Renal cortical epithelial cell (primary cell): Measurements from ENCODE around the gene AGAP1. TPM values are rescaled to one million over a fixed set of nuclear protein-coding genes. Genes with fewer than 3 reads are reported as not detected.

ENCODE experiments used
- DNase-seq: peaks from one replicate; pipeline ENCODE4 v3.0.0-alpha.2; 2011; ENCODE audit warnings: low read depth
- total RNA-seq: library from RNA; depleted of rRNA; stranded (reverse); fragments of >200 nt; gene quantifications from 2 replicates; pipeline ENCODE4 v1.2.3, GENCODE V29; 2014

Gene AGAP1
- total RNA-seq, 1 donor from 2014 or later, result 17.6 TPM

DNA sequence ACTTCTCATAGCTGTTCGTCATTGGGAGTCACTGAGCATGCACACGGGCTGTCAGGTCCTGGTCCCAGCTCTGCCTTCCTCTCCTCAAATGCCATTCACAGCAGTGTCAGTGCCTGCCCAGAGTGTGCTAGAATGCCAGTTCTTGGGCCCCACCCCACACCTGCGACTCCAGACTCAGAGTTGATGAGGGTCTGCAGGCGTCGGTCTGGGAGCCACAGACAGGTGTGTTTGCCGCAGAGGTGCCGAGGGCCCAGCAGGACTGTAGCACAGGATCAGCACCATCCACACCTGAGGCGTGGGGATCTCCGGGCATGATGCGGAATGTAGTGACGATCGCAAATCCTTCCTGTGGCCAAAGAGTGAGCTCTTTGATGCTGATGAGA is 56.5 kb downstream of the AGAP1 start:
- no peak for DNase-seq

DNA sequence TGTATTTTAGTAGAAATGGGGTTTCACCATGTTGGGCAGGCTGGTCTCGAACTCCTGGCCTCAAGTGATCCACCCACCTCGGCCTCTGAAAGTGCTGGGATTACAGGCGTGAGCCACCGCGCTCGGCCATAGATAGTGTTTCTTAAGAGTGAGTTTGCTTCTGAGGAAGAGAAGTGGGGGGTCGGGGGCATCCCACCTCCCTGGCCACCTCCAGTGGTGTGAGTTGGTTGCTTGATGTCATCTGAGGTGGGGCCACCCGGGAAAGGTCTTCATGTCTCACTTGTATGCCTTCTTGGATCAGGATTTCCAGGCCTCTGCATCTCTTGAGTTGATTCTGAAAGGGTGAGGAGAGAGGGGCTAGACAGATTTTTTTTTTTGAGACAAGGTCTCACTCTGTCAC is 57.1 kb downstream of the AGAP1 start:
- no peak for DNase-seq

DNA sequence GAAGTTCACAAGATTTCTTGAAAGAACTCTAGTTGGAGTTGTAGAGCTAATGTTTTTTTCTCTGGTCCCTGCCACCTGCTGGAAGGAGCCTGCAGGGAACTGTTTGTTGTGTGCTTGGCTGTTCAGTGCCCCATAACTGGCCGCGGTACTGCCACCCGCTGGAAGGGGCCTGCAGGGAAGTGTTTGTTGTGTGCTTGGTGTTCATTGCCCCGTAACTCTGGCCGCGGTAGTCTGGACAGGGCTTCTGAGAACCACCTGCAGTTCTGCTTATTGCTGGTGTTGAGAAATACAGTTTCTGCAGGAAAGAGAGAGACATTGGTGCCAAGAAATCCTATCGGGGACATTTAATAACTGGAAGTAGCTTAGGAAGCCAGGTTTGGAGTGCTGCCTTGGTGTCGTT is 58.1 kb downstream of the AGAP1 start:
- DNase-seq, result peak; percentile 85

GRCh38 chr2:235552671-235553070 is 58.8 kb downstream of the AGAP1 start:
- no peak for DNase-seq

GRCh38 chr2:235553291-235553690 is 59.4 kb downstream of the AGAP1 start:
- no peak for DNase-seq

DNA sequence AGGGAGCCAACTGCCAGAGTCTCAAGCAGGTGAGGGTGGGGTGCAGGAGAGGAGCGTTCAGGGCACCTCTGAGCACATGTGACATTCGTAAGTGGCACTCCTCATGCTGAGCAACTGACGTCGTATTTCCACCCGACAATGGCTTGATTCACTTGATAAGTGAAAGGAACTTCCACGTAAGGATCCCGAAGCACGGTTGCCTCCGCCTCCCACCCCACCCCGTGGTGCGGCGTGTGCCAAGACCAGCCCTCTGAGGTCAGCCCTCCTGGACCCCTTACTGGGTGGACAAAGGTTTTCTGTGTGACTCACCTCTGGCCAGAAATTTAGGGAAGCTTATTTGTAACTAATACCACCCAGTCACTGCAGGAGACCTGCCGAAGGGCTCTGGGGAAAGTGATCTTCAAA is 59.9 kb downstream of the AGAP1 start:
- peak; percentile 40 for DNase-seq

DNA sequence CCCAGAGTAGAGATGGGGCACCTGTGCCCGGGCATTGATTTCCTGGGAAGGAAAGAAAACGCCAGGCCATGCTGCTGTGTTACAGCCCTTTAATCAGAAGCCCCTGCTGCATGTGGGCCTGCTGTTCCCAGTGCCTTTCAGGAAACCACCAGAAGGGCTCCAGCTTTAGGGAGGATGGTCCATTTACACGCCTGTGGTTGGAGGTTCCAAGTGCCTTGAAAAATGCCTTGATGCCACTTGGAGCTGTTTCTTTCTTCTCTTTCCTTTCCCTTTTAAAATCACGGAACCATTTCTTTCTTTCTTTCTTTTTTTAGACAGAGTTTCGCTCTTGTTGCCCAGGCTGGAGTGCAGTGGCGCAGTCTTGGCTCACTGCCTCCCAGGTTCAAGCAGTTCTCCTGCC is 60.5 kb downstream of the AGAP1 start:
- DNase-seq, result no peak

DNA sequence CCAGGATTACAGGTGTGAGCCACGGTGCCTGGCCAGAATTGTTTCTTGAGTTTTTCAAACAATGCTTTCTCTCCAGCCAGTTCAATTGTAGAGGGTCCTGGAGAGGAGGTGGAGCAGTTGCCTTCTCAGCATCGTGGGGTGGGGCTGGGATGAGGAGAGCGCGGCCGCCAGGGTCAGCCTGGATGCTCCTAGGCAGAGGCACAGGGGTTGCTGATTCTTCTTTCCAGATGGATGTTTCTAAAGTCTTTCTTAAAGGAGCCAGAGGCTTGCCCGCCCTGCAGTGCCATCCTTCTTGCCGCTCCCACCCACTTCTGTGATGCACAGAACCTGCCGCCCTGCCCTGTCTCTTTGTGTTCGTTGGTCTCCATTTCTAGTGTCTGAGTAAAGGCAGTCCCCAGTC is 61.1 kb downstream of the AGAP1 start:
- DNase-seq, result no peak

DNA sequence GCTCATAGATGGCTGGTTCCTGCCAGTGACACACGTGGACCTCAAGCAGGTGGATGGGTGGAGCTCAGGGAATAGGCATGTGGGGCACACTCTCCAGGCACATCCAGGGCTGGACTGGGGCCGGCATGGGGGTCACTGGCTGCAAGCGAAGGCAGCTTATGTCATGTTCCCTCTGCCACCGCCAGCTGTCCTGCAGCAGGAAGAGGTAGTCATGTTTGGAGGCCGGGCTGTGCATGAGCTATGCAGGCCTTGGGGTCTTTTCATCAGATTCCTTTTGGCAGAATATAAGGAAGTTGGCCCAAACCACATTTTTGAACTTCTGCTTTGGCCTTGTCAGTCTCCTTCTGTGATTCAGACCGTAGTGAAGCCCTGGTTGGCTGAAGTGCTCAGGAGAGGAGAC is 61.5 kb downstream of the AGAP1 start:
- no peak for DNase-seq

DNA sequence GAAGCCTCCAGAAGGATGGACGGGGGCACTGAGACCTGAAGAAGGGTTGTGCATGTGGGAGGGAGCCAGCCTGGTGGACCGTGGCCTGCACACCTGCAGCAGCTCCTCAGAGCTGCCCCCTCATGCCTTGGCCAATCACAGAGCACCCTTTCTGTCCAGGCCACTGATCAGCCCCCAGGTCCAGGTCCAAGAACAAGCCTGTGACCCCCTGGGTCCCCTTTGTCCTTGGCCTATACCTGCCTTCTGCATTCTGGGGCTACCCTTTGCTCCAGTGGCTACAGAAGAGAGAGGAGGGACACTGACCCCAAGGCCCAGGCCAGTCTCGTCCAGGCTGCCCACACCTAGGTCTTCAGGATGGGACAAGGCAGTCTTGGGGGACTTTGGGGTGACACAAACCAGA is 62.2 kb downstream of the AGAP1 start:
- no peak for DNase-seq

GRCh38 chr2:235556901-235557300 is 63.1 kb downstream of the AGAP1 start:
- DNase-seq, result no peak

DNA sequence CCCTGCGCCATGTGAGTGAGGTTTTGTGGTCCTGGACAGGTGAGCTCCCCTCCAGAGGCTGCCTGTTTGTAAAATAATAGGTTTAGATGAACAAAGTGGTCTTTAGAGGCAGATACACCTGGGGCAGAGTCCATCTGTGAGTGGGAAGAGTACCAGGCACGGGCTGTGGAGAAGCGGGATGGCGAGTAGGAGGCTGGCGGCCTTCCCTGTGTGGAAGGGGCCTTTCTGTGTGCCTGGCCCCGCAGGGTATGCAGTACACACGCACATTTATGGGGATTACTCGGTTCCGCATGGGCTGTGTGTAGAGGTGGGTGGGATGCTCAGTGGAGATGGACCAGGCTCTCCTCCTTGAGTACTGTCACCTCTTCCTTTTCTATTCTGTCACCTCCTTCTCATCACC is 64.1 kb downstream of the AGAP1 start:
- no peak for DNase-seq

- no peak for DNase-seq
These were observed 64.7 kb downstream of the AGAP1 start for GRCh38 chr2:235558572-235558971.

- no peak for DNase-seq
These were observed 66.5 kb downstream of the AGAP1 start for GRCh38 chr2:235560345-235560744.

- no peak for DNase-seq
These were observed 67.6 kb downstream of the AGAP1 start for GRCh38 chr2:235561450-235561849.

DNA sequence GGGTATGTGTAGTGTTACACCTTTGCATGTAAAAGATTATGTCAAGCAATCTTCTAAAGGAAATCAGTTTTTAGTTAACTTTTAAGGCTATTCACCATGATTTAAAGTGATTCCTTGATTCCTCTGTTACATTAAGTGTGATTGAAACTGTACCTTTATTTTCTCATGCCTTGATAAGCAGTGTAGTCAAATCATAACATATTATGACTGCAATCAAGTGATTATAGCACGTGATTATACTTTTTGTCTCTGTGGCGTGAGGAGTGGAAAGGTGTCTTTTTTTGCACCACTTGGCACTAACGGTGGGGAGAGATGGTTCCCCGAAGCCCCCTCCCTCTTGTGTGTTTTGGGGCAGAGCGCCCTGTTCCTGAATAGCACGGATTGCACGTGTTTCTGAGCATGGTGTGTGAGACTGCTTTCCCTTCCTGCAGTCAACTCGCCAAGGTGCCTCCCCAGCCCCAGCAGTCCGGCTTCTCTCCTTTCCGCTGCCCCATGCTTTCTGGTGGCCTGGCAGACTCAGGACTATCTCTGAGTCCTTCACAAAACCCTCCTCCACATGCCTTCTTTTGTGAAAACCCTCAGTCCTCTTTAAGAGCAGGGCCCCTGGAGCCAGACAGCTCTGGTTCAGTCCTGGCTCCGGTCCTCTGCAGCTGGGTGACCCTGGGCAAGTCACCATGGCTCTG is 68.4 kb downstream of the AGAP1 start:
- no peak for DNase-seq

DNA sequence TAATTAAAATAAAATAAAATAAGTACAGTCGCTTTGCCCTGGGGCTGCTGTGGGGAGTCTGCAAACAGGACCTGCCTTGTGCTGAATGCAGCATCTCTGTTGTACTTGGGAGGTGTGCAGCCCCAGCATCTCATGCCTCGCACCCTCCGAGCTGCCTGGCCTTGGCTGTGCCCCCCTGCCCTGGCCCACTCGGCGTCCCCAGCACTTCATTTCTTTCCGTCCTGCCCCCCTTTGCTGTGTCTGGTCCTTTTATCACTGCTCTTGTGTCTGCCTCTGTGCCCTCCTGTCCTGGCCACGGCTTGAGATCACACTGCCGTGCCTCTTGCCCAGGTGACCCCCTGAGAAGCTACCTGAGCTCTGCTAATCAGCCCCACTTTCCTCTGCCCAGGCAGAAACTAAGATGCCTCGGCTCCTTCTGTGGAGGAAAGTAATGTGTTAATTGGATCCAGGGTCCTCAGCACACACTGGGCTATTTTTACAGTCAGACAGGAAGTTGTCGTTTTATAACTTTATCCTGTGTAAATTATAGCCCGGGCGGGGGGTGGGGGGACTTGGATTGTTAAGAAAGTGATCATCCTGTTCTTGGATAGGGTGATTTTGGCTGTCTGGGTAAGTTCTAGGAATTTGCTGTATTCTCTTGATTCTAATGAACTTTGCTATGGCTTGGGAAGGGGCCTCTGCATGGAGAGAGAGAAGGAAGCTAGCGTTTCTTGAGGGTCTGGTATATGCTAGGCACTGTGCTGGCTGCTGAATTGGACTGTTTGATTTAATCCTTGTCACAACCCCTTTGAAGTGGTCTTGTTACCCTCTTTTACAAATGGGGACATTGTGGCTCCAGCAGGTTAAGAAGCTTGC is 69.4 kb downstream of the AGAP1 start:
- no peak for DNase-seq

DNA sequence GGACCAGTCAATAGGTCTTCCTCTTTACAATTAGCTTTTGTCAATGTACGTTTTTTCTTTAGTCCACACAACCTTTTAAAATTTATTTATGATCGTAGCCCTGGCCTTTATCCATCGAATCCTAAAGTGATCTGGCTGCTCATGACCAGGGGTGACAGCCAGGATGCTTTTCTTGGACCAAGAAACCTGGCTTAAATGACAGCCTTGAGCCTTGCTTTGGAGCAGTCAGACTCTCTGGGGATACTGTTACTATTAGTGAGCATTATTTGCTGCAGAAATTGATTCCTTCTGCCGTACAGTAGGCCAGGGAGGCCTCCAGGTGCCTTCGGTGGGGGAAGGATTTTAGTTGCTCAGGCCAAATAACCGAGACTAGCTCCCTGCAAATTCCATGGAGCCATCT is 70.2 kb downstream of the AGAP1 start:
- no peak for DNase-seq

GRCh38 chr2:235564884-235565530 is 71.2 kb downstream of the AGAP1 start:
- no peak for DNase-seq

- no peak for DNase-seq
These were observed 72.6 kb downstream of the AGAP1 start for GRCh38 chr2:235566415-235566814.

DNA sequence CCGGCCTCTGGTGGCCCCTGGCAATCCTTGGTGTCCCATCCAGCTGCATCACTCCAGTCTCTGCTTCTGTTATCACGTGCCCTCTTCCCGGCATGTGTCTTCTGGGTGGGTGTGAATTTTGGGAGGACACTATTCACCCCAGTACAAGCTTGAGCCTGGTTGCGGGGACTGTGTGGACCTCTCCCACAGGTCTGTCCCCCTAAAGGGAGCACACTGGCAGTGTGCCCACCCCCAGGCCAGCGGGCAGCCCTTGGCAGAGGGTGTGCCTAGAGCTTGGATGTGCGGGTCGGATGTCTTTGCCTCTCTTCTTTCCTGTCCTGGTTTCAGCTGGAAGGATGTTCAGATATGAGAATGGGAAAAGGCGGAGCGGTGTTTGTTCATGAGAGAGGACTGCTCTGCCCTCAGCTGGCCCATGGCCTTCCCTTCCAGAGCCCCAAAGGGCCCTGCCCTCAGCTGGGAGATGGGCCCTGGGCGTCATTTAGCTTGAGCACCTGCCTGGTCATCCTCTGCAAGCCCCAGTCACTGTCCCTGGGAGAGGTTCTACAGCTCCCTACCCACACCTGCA is 73.2 kb downstream of the AGAP1 start:
- DNase-seq, result no peak

DNA sequence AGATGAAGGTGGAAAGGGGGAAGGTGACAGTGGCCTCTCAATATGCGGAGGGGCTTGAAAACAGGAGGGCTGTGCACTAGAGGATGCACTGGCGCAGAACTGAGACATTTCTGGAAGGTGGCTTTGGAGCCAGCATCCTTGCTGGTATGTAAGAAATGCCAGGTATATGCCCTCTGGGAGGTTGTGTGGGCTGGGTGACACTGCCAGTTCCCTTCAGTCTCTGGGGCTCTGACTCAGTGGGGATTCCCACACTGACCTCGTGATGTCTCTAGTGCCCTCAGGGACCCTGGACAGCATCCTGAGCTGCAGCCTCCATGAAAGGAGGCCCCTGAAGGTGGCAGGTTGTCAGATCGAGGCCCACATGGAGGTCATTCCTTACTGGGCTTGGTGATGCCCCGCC is 74.0 kb downstream of the AGAP1 start:
- peak; percentile 60 for DNase-seq

DNA sequence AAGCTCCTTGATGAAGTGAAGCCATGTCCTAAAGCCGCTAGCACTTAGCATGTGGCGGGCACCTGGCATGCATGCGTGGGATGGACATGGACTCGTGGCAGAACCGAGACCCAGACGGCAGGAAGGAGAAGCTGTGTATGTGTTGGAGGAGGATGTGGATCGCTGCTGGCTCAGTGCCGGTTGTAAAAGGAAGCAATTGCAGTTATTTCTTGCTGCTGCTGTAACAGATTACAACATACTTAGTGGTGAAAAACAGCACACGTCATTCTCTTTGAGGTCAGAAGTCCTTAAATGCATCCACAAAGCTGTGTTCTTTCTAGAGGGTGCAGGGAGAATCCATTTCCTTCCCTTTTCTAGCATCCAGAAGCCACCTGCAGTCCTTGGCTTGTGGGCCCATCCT is 74.6 kb downstream of the AGAP1 start:
- DNase-seq, result no peak
